Fibroblast of lung (primary cell): Measurements from ENCODE around the gene MYO9A.

Experiments
- CTCF ChIP-seq, 2 donors: IDR thresholded peaks in 1 of 2; conservative IDR thresholded peaks in 1 of 2; 1 replicate in 1 of 2; 2 replicates in 1 of 2; pipeline ENCODE4 v1.5.1; 2011 to 2012; ENCODE audit warnings: low read length in 2 of 2, control low read depth in 1 of 2, inconsistent platforms in 1 of 2, low read depth in 1 of 2, mild to moderate bottlenecking in 1 of 2
- EZH2 ChIP-seq: IDR thresholded peaks from 2 replicates; pipeline ENCODE4 v1.5.1; 2012; ENCODE audit warnings: low read length, control low read depth, mild to moderate bottlenecking; ENCODE audit errors: missing control alignments

- TF ChIP-seq CTCF (conservative IDR thresholded peaks at IDR 0.05 in 1 of 2, IDR thresholded peaks at IDR 0.05 in 1 of 2; ENCODE audit: low read depth in 1 of 2, low read length in 2 of 2) (no peak), EZH2 (no peak)
Observed at GRCh38 chr15:71939981-71940588, 177.9 kb downstream of the MYO9A start.
